Stimulated activated CD4-positive, alpha-beta T cell treated with anti-CD3 and anti-CD28 coated beads, Interleukin-2, amount 100 ng/mL, for 48 hours (primary cell): ENCODE data around the gene ECM1.

Source experiments
- DNase-seq, 2 donors: peaks; one replicate each; pipeline ENCODE4 v3.0.0-alpha.2; 2020

ECM1 gene

DNA sequence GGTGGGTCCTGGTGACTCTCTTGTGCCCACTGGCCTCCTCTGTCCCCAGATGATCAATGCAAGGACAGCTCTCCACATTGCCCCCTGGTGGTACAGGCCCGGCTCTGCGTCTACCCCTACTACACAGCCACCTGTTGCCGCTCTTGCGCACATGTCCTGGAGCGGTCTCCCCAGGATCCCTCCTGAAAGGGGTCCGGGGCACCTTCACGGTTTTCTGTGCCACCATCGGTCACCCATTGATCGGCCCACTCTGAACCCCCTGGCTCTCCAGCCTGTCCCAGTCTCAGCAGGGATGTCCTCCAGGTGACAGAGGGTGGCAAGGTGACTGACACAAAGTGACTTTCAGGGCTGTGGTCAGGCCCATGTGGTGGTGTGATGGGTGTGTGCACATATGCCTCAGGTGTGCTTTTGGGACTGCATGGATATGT lies 52.1 kb downstream of the ECM1 start:
- DNase-seq, result peak; percentile 81 to 85

DNA sequence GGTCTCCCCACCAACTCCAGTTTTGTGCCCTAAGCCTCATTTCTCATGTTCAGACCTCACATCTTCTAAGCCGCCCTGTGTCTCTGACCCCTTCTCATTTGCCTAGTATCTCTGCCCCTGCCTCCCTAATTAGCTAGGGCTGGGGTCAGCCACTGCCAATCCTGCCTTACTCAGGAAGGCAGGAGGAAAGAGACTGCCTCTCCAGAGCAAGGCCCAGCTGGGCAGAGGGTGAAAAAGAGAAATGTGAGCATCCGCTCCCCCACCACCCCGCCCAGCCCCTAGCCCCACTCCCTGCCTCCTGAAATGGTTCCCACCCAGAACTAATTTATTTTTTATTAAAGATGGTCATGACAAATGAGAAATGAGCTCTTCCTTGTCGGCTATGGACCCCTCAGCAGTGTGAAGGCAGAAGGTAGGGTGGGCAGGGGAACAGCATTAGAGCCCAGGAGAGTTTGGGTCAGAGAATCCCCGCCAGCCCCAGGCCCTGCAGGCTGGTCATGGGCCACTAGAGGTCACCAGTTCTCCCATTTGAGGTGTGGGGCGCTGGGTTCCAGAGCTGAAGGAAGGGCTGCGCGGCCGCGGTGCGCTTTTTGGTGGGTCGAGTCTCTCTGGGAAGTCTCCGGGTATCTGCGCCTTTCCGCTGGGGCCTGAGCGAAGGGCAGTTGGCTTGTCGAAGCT lies 52.8 kb downstream of the ECM1 start:
- peak; percentile 85 to 86 for DNase-seq

DNA sequence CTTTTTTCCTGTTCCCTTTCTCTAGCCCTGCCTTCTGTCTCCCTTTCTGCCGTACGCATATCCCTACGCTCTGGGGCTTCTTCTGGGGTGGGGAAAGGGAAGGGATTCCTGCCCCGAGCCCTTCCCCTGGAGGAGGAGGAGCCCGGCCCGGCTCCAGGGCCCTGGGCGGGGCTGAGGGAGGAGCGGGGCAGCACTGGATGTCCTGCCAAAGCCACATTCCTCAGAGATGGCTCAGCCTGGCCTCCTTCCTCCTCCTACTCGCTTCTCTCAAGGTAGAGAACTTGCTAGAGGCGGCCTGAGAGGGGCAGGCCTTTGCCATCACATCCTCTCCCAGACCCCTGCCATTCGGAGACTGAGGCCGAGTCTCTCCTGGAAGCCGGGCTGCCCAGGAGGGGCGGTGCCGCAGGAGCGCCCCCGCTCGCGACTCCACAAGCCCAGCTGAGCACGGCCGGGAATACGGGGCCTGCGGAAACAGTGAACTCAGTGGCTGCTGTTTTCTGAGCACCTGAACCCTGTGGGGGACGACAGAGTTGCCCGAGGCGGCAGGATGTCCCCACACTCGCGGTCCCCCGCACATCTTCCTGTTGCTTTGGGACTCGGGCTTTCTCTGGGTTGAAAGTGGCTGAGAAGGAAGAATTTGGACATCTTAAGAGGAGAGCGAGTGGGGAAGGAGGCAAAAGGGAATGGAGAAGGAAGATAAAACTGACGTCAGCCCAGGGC lies 53.5 kb downstream of the ECM1 start:
- DNase-seq, result peak; percentile 60 to 63

DNA sequence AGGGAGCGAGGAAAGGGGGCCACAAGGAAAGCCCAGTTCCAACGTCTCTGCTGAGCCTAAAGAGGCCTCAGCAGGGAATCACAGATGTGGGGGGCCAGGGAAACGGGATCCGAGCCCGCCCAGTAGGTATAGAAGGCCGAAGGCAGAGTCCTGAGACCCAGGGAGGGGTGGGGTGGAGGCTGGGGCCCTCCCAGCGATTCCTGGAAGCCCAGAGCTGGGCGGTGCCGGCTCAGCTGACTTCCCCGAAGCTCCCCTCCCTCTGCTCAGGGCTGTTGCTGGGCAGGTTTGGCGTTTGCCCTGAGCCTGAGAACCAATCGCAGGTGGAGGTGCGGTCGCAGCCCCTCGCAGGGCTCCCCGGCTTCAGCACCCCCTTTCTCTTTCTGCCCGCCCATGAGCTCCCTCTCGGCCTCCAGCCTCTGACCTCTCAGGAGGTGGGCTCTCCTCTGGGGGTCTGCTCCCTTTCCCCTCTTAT lies 54.1 kb downstream of the ECM1 start:
- DNase-seq, result peak; percentile 82

DNA sequence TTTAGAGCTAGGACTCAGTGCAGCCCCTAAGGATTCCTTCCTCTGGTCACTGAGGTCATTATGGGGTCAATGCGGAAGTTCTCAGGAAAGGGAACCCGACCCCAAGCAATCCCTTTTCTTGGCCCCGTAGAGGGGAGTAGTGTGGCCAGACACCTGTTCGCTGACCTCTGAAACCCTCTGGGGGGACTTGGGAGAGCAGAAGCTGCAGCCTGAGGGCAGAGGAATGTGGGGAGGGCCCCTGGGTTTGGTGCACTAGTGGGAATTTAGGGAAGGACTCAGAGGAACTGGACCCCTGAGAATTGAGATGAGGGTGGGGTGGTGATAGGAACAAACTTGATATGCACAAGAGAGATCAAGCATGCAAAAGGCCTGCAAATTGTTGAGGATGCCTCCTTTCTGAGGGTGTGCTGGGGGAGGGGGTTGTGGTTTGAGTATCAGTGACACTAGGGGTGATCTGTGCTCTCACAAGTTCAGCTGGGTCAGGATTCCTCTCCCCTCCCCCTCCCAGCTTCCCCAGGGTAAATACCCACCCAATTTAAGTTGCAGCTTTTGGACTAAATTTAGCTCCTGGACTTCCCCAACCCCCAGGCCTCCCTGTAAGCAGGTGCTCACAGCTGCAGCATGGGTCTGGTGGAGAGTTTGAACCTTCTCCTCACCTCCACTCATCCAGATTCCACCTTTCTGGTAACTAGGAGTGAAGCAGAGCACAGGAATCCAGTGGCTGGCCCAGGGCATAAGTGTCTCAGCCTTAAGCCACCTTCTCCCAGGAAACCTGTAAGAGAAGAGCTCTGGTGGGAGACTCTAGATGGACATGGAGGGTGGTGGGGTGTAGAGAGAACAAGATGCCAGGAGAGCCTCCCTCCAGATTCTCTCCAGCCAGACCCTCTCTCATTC lies 54.8 kb downstream of the ECM1 start:
- DNase-seq, result peak; percentile 54 to 64
